HCT116 (cell line): ENCODE results near the gene CORO2A. TPM values are rescaled to one million over a fixed set of nuclear protein-coding genes. Genes with fewer than 3 reads are reported as not detected.

Source experiments
- ATAC-seq: fragments of 200-7000 bp; cut with Tn5 transposase; 2 replicates; pipeline ENCODE4 v1.9.1; 2020; ENCODE audit warnings: mild to moderate bottlenecking, moderate library complexity
- BruUV-seq: library from RNA; stranded (reverse); fragments of 400-500 nt; replicated peaks from 2 replicates; lab custom pipeline; 2021; lab: Mats Ljungman, UMichigan
- CTCF ChIA-PET: fragments of 300-600 bp; sonication (Branson Sonifier 250); formaldehyde crosslinking; loops from one replicate; lab custom pipeline; 2021; ENCODE audit warnings: antibody characterized with exemption; lab: Charles Lee
- POLR2A ChIA-PET: fragments of 300-600, 350-600 bp; sonication (Branson Sonifier 250); formaldehyde crosslinking; loops from one replicate; lab custom pipeline; 2021; ENCODE audit warnings: antibody characterized with exemption; lab: Charles Lee
- RAD21 ChIA-PET, 2 experiments: fragments of 300-600 bp; sonication (Branson Sonifier 250); formaldehyde crosslinking; loops; one replicate each; lab custom pipeline; 2023; ENCODE audit warnings: low total read pairs in 2 of 2; ENCODE audit not compliant: uncharacterized antibody in 2 of 2, unreplicated experiment in 2 of 2, low non-redundant PET in 1 of 2; lab: Charles Lee
- DNase-seq: peaks from one replicate; pipeline ENCODE4 v3.0.0-alpha.2; 2010; ENCODE audit warnings: low read depth, low spot score
- H2AFZ ChIP-seq: fragments of 200-600 bp; shearing (Covaris generic), sonication (generic); 2 replicates; pipeline ENCODE4 v1.6.1; 2017; ENCODE audit warnings: low read depth, mixed run types, mixed read lengths, antibody characterized with exemption, low read length; ENCODE audit not compliant: poor library complexity, severe bottlenecking
- H3K27ac ChIP-seq: 2 replicates; pipeline ENCODE4 v1.5.1; 2012; ENCODE audit warnings: low read depth, low read length
- H3K27me3 ChIP-seq: fragments of 200-600 bp; sonication (generic); 2 replicates; pipeline ENCODE4 v1.6.1; 2016; ENCODE audit warnings: mixed run types, low read length, mixed read lengths; ENCODE audit not compliant: insufficient read depth
- H3K36me3 ChIP-seq, 2 experiments: fragments of 200-500 bp in 1 of 2; fragments of 200-600 bp in 1 of 2; sonication (Bioruptor generic) in 1 of 2; sonication (generic) in 1 of 2; 2 replicates each; pipeline versions ENCODE4 v1.5.1 to v1.6.1; 2014 to 2016; ENCODE audit warnings: low read length in 2 of 2, inconsistent platforms in 1 of 2, mixed read lengths in 1 of 2, mixed run types in 1 of 2; ENCODE audit not compliant: insufficient read depth in 2 of 2, control insufficient read depth in 1 of 2
- H3K4me1 ChIP-seq, 2 experiments: fragments of 200-600 bp in 1 of 2; sonication (generic) in 1 of 2; 2 replicates each; pipeline versions ENCODE4 v1.5.1 to v1.6.1; 2012 to 2017; ENCODE audit warnings: low read length in 2 of 2, inconsistent platforms in 1 of 2, mild to moderate bottlenecking in 1 of 2, mixed read lengths in 1 of 2, mixed run types in 1 of 2, moderate library complexity in 1 of 2; ENCODE audit not compliant: insufficient read depth in 2 of 2, control insufficient read depth in 1 of 2
- H3K4me2 ChIP-seq: fragments of 200-600 bp; sonication (generic); 2 replicates; pipeline ENCODE4 v1.6.1; 2017; ENCODE audit warnings: mixed run types, low read length, mixed read lengths
- H3K4me3 ChIP-seq, 2 experiments: fragments of 200-600 bp in 1 of 2; sonication (generic) in 1 of 2; replicated peaks in 1 of 2; 2 replicates each; pipeline ENCODE4 v1.5.1; 2011 to 2016; ENCODE audit warnings: low read length in 2 of 2, control low read depth in 1 of 2, low read depth in 1 of 2, mild to moderate bottlenecking in 1 of 2, mixed read lengths in 1 of 2, mixed run types in 1 of 2
- H3K79me2 ChIP-seq: fragments of 200-600 bp; sonication (generic); 2 replicates; pipeline ENCODE4 v1.6.1; 2017; ENCODE audit warnings: mild to moderate bottlenecking, mixed run types, low read length, moderate library complexity, mixed read lengths; ENCODE audit not compliant: insufficient read depth
- H3K9ac ChIP-seq: fragments of 200-600 bp; sonication (generic); 2 replicates; pipeline ENCODE4 v1.6.1; 2016; ENCODE audit warnings: low read length, mixed read lengths
- H3K9me2 ChIP-seq: fragments of 200-600 bp; sonication (generic), shearing (Covaris generic); 2 replicates; pipeline ENCODE4 v1.6.1; 2017; ENCODE audit warnings: mixed run types, mild to moderate bottlenecking, moderate library complexity; ENCODE audit not compliant: insufficient read depth
- H3K9me3 ChIP-seq, 2 experiments: fragments of 200-500 bp in 1 of 2; fragments of 200-600 bp in 1 of 2; sonication (Bioruptor generic) in 1 of 2; sonication (generic) in 1 of 2; 2 replicates each; pipeline ENCODE4 v1.6.1; 2014 to 2017; ENCODE audit warnings: low read length in 2 of 2, mixed read lengths in 2 of 2, inconsistent platforms in 1 of 2, low read depth in 1 of 2, mild to moderate bottlenecking in 1 of 2, mixed run types in 1 of 2, moderate library complexity in 1 of 2; ENCODE audit not compliant: control insufficient read depth in 1 of 2, insufficient read depth in 1 of 2
- H4K20me1 ChIP-seq: fragments of 200-600 bp; sonication (generic), shearing (Covaris generic); 2 replicates; pipeline ENCODE4 v1.6.1; 2017; ENCODE audit warnings: mixed run types, mild to moderate bottlenecking, moderate library complexity; ENCODE audit not compliant: insufficient read depth
- ATF3 ChIP-seq: IDR thresholded peaks from 2 replicates; pipeline ENCODE4 v1.6.1; 2012
- CBX3 ChIP-seq: IDR thresholded peaks from 2 replicates; pipeline ENCODE4 v1.6.1; 2012; ENCODE audit warnings: low read depth
- CEBPB ChIP-seq: IDR thresholded peaks from 2 replicates; pipeline ENCODE4 v1.6.1; 2012; ENCODE audit warnings: low read depth
- CTCF ChIP-seq, 3 experiments: fragments of 200-600 bp in 1 of 3; sonication (generic) in 1 of 3; IDR thresholded peaks in 2 of 3; conservative IDR thresholded peaks in 1 of 3; 2 replicates each; pipeline ENCODE4 v1.5.1; 2012 to 2017; ENCODE audit warnings: low read depth in 2 of 3, low read length in 2 of 3, antibody characterized with exemption in 1 of 3, borderline replicate concordance in 1 of 3, control low read depth in 1 of 3, mild to moderate bottlenecking in 1 of 3, mixed read lengths in 1 of 3, mixed run types in 1 of 3, moderate library complexity in 1 of 3; ENCODE audit not compliant: insufficient read depth in 1 of 3
- EGR1 ChIP-seq: IDR thresholded peaks from 2 replicates; pipeline ENCODE4 v1.6.1; 2012; ENCODE audit warnings: low read depth
- ELF1 ChIP-seq: IDR thresholded peaks from 2 replicates; pipeline ENCODE4 v1.6.1; 2012; ENCODE audit warnings: low read depth, borderline replicate concordance
- EZH2 ChIP-seq: fragments of 200-600 bp; sonication (generic); IDR thresholded peaks from 2 replicates; pipeline ENCODE4 v1.6.1; 2017; ENCODE audit warnings: antibody characterized with exemption, mixed run types
- EZH2phosphoT487 ChIP-seq: fragments of 200-600 bp; IDR thresholded peaks from 2 replicates; pipeline ENCODE4 v1.6.1; 2018; ENCODE audit warnings: antibody characterized with exemption, borderline replicate concordance
- FOSL1 ChIP-seq: IDR thresholded peaks from 2 replicates; pipeline ENCODE4 v1.6.1; 2012; ENCODE audit warnings: low read depth
- JUND ChIP-seq: IDR thresholded peaks from 2 replicates; pipeline ENCODE4 v1.6.1; 2012
- MAX ChIP-seq: IDR thresholded peaks from 2 replicates; pipeline ENCODE4 v1.6.1; 2012
- POLR2A ChIP-seq: IDR thresholded peaks from 2 replicates; pipeline ENCODE4 v1.7.0; 2011; ENCODE audit warnings: borderline replicate concordance; ENCODE audit not compliant: insufficient read depth, insufficient read length; ENCODE audit errors: extremely low read depth
- POLR2AphosphoS5 ChIP-seq: IDR thresholded peaks from 2 replicates; pipeline ENCODE4 v1.6.1; 2011; ENCODE audit warnings: mild to moderate bottlenecking, low read depth, low read length, moderate library complexity
- SP1 ChIP-seq: IDR thresholded peaks from 2 replicates; pipeline ENCODE4 v1.6.1; 2012; ENCODE audit warnings: low read depth
- SRF ChIP-seq: IDR thresholded peaks from 2 replicates; pipeline ENCODE4 v1.6.1; 2012; ENCODE audit warnings: low read depth
- TCF7L2 ChIP-seq: IDR thresholded peaks from 2 replicates; pipeline ENCODE4 v1.7.0; 2011; ENCODE audit warnings: borderline replicate concordance, inconsistent platforms; ENCODE audit not compliant: insufficient read depth, insufficient read length; ENCODE audit errors: extremely low read depth
- YY1 ChIP-seq: IDR thresholded peaks from 2 replicates; pipeline ENCODE4 v1.6.1; 2011; ENCODE audit warnings: low read length, low read depth, moderate library complexity, mild to moderate bottlenecking; ENCODE audit not compliant: insufficient replicate concordance; ENCODE audit errors: extremely low read depth
- ZFX ChIP-seq: fragments of 450-650 bp; IDR thresholded peaks from 2 replicates; pipeline ENCODE4 v1.6.1; 2017
- ZNF274 ChIP-seq: fragments of 200-500 bp; sonication (Bioruptor generic); IDR thresholded peaks from 2 replicates; pipeline ENCODE4 v1.6.1; 2014; ENCODE audit warnings: mild to moderate bottlenecking, low read depth, low read length, inconsistent platforms
- intact Hi-C: fragments of 100-400 bp; cut with micrococcal nuclease; formaldehyde crosslinking; loops from 2 replicates; pipeline ENCODE4 v1.10.0; 2022
- total RNA-seq: library from RNA; stranded (reverse); gene quantifications from one replicate; pipeline ENCODE4 v1.2.1, GENCODE V29; 2021; ENCODE audit not compliant: unreplicated experiment

CORO2A gene
- total RNA-seq, 1 experiment from 2014 or later: 5.7 TPM

GRCh38 chr9:98202252-98202651, 9.8 kb upstream of the CORO2A start:
- Histone ChIP-seq H3K36me3 (no peaks in the 10 kb centered on the region), H2AFZ (no peak overlapping the region)
- TF ChIP-seq CEBPB (no peak), EZH2phosphoT487 (no peak), YY1 (no peak), EGR1 (no peak), CBX3 (no peak), MAX (no peak), ATF3 (no peak), TCF7L2 (no peak), SRF (no peak), POLR2A (no peak), CTCF (IDR thresholded peaks at IDR 0.05 in 2 of 3, conservative IDR thresholded peaks at IDR 0.05 in 1 of 3; ENCODE audit: borderline replicate concordance in 1 of 3, insufficient read depth in 1 of 3, low read depth in 2 of 3, low read length in 2 of 3) (no peak), POLR2AphosphoS5 (no peak), ZNF274 (no peak), ZFX (no peak), SP1 (no peak), EZH2 (no peak), ELF1 (no peak), FOSL1 (no peak), JUND (no peak)
- TF ChIP-seq, all 23 proteins: peak for 0
- ChIA-PET RAD21 (no interaction called here), POLR2A (no interaction called here), CTCF (no interaction called here)
- no peaks in the 10 kb centered on the region for H3K79me2 ChIP-seq
- H3K4me3 ChIP-seq: no peak overlapping the region
- H3K9ac ChIP-seq: no peak overlapping the region
- no peaks in the 10 kb centered on the region for H4K20me1 ChIP-seq
- DNase-seq (no peak), ATAC-seq (no peak)
- H3K4me1 ChIP-seq: peaks cover 0 to 4% of the 10 kb centered on the region in 2 experiments; a peak in 1 of 4 replicates
- intact Hi-C loops: no loop called here
- no TSS peak for BruUV-seq
- H3K27ac ChIP-seq: no peak overlapping the region
- H3K9me2 ChIP-seq: no peaks in the 10 kb centered on the region
- H3K27me3 ChIP-seq: no peaks in the 10 kb centered on the region
- no peak overlapping the region for H3K4me2 ChIP-seq
- no peaks in the 10 kb centered on the region for H3K9me3 ChIP-seq
